Measurements from ENCODE around the gene YPEL2.
"Not testable (repeated sequence)": the region's sequence is repeated elsewhere in the genome, so short reads cannot be mapped to it uniquely, and the experiment has no call there.

The YPEL2 gene

GRCh38 chr17:59378675-59379074 is 47.2 kb downstream of the YPEL2 start:
- no peak for DNase-seq

- no peak for DNase-seq
Measured at GRCh38 chr17:59380474-59380873, 49.0 kb downstream of the YPEL2 start.

GRCh38 chr17:59381716-59382570 is 50.5 kb downstream of the YPEL2 start:
- DNase-seq = no peak

DNA sequence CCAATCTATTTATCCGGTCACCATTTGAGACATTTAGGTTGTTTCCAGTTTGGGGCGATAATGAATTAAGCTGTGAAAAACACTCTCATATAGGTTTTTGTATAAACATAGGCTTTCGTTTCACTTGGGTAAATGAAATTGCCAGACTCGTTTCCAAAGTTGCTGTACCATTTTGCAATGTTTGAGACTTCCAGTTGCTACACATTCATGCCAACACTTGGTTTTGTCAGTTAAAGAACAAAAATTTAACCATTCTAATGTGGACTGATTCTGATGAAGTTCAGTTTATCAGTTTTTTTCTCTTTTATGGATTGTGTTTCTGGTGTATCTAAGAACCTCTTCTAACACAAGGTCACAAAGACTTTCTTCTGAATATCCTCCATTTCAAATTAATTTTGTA is 52.4 kb downstream of the YPEL2 start:
- no peak for DNase-seq

- no peak for DNase-seq
Measured at GRCh38 chr17:59387351-59388068, 56.1 kb downstream of the YPEL2 start.

DNA sequence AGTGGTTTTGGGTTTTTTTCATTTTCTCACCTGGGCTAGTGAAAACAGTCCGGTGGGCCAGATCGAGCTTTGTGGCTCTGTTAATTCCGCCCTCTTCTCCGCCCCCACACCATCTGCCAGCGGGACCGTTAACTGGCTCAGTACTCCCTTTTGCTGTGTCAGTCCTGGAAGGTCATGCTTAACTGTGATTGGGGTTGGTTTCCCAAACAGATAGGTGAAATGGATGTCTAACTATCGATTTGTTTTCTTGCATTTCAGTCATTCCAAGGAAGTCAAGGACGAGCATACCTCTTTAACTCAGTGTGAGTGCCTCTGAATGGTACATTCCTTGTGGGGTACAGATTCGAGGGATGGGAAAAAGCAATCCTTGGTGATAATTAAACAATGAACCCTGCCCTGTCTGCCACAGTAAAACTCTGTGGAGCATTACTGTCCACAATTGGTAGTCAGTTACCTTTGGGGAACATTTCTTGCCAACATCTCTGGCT is 56.7 kb downstream of the YPEL2 start:
- DNase-seq = no peak

DNA sequence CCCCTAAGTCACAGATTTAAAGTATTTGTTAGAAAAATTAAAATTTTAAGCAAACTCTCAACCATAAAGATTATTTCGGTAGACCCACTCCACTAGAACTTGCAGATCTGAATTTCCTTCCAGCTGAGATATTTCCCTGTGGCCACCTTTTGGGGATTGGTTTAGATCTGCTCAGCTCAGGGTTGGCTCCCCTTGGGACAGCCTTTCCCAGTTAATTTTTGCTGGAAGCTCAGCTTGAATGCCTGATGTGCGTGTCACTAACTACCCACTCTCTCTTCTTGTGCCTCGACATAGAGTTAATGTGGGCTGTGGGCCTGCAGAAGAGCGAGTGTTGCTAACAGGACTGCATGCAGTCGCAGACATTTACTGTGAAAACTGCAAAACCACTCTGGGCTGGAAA is 57.6 kb downstream of the YPEL2 start:
- DNase-seq = no peak

- no peak for DNase-seq
Measured at GRCh38 chr17:59391021-59391420, 59.6 kb downstream of the YPEL2 start.

GRCh38 chr17:59392973-59393679 is 61.7 kb downstream of the YPEL2 start:
- DNase-seq = no peak

DNA sequence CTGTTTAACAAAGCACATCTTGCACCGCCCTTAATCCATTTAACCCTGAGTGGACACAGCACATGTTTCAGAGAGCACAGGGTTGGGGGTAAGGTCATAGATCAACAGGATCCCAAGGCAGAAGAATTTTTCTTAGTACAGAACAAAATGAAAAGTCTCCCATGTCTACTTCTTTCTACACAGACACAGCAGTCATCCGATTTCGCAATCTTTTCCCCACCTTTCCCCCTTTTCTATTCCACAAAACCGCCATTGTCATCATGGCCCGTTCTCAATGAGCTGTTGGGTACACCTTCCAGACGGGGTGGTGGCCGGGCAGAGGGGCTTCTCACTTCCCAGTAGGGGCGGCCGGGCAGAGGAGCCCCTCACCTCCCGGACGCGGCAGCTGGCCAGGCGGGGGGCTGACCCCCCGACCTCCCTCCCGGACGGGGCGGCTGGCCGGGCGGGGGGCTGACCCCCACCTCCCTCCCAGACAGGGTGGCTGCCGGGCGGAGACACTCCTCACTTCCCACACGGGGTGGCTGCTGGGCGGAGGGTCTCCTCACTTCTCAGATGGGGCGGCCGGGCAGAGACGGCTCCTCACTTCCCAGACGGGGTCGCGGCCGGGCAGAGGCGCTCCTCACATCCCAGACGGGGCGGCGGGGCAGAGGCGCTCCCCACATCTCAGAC is 62.4 kb downstream of the YPEL2 start:
- DNase-seq = not testable (repeated sequence)

GRCh38 chr17:59396134-59396826 is 64.8 kb downstream of the YPEL2 start:
- no peak for DNase-seq

- no peak for DNase-seq
Measured at GRCh38 chr17:59397316-59398073, 66.0 kb downstream of the YPEL2 start.

DNA sequence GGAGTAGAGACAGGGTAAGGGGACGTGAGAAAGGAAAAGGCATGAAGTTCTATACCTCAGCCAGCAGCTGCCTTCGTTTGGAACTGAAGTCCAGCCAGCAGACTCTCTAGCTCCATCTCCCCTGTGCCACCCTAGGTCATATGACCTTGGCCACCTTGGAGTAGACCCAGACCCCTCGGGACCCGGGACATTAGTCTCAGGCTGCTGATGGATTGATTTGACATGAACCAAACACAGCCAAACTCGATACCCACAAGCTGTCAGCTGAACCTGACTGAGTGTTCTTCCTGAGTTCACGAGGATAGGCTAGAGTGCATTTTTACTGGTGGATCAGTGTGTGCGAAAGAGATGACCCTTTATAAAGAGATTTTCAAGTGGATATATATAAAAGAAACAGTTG is 68.5 kb downstream of the YPEL2 start:
- no peak for DNase-seq

- no peak for DNase-seq
Measured at GRCh38 chr17:59400858-59401257, 69.4 kb downstream of the YPEL2 start.

DNA sequence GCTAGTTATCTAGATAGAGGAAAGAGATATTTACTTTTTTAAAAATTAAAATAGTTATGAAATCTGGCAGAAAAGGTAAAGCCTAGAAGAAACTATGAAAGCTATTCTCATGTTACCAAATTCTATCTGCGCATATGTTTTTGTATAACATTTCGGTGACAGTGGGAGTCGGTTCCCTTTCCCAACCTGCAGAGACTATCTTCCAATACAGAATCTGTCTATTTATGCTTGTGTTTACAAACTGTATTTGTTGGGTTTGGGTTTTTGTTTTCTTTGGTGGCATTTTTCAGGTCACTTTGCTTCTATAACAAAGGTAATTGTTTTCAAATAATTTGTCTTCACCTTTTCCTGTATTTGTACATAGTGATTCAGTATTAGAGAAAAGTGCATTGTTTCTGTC is 69.8 kb downstream of the YPEL2 start:
- DNase-seq = no peak

GRCh38 chr17:59401725-59402124 is 70.3 kb downstream of the YPEL2 start:
- no peak for DNase-seq

GRCh38 chr17:59402760-59403159 is 71.3 kb downstream of the YPEL2 start:
- no peak for DNase-seq

- no peak for DNase-seq
Measured at GRCh38 chr17:59404471-59404870, 73.0 kb downstream of the YPEL2 start.

- no peak for DNase-seq
Measured at GRCh38 chr17:59405944-59406705, 74.7 kb downstream of the YPEL2 start.

DNA sequence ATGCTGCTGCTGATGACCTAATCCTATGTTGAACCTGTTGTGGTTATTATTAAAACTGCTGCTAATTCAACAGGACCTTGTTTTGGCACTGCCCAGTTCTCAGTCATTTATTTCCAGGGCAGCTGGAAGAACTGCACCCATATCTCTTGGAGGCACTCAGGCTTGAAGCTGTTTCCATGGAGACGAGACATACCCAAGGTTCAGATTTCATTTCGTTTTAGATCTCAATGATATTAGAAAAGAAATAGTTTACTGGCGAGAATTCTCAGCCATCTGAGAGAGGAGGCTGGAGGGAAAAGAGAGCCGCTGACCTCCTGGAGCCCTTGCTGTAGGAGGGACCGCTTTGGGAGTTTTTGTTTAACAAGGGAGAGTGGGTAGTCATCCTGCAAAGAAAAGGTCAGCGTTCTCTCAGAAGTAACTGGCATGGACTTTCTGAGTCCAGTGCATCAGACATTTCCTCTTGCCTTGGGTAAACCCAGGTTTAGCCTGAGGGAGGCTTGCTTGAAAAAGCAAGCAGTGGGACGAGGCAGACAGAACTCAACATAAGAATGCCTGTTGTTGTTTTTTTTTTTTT is 75.4 kb downstream of the YPEL2 start:
- DNase-seq = no peak

All from T-helper 1 cell (primary cell).